ENCODE measurements around the gene TAGAP.
A peak's percentile ranks its signal among the peaks of the same experiment; 100 is the strongest.

The TAGAP gene

GRCh38 chr6:159044899-159045727 is at the start of gene TAGAP:
TSS of gene TAGAP (minus strand) at chr6:159044991. CDS start at chr6:159044146, 845 bp downstream.
- Mint-ChIP-seq H3K27me3 (no peaks in the 10 kb centered on the region), H3K4me1 (peaks cover 67% of the 10 kb centered on the region), H3K27ac (peak within 1 kb of the TSS; percentile 98 to 99), H3K9me3 (no peaks in the 10 kb centered on the region), H3K4me3 (peak within 1 kb of the TSS; percentile 88 to 97)
- ATAC-seq (peak; percentile 93), DNase-seq (peak; percentile 83 to 91)

- Mint-ChIP-seq H3K27me3 (no peaks in the 10 kb centered on the region), H3K4me3 (peak overlapping the region; percentile 81 to 90), H3K9me3 (peaks cover 0 to 7% of the 10 kb centered on the region in 2 donors), H3K4me1 (peaks cover 91% of the 10 kb centered on the region), H3K27ac (peak overlapping the region; percentile 96 to 98)
- DNase-seq (no peak), ATAC-seq (peak; percentile 13)
Observed at GRCh38 chr6:159093609-159094443, 49.0 kb upstream of the TAGAP start.

GRCh38 chr6:159092631-159093030 is 47.8 kb upstream of the TAGAP start:
- Mint-ChIP-seq H3K27me3 (no peaks in the 10 kb centered on the region), H3K9me3 (peaks cover 0 to 7% of the 10 kb centered on the region in 2 donors), H3K4me1 (peaks cover 81% of the 10 kb centered on the region), H3K27ac (peak overlapping the region; percentile 34 to 80), H3K4me3 (no peak overlapping the region)
- DNase-seq (no peak), ATAC-seq (no peak)

GRCh38 chr6:159090530-159091480 is 46.0 kb upstream of the TAGAP start:
- Mint-ChIP-seq H3K9me3 (peaks cover 4 to 7% of the 10 kb centered on the region in 2 donors), H3K27me3 (no peaks in the 10 kb centered on the region), H3K27ac (no peak overlapping the region), H3K4me3 (peak overlapping the region in 1 of 2 donors; percentile 26), H3K4me1 (peaks cover 81% of the 10 kb centered on the region)
- DNase-seq (no peak), ATAC-seq (no peak)

- peaks cover 79% of the 10 kb centered on the region for H3K4me1 Mint-ChIP-seq
- H3K27me3 Mint-ChIP-seq, result no peaks in the 10 kb centered on the region
- H3K9me3 Mint-ChIP-seq, result peaks cover 4 to 7% of the 10 kb centered on the region in 2 donors
- peak in 1 of 2 donors; percentile 60 for DNase-seq
- H3K4me3 Mint-ChIP-seq, result peak overlapping the region in 1 of 2 donors; percentile 14
- ATAC-seq, result peak; percentile 68
- H3K27ac Mint-ChIP-seq, result peak overlapping the region; percentile 13 to 44
Observed at GRCh38 chr6:159089909-159090308, 45.1 kb upstream of the TAGAP start.

- Mint-ChIP-seq H3K27ac (peak overlapping the region; percentile 13 to 44), H3K9me3 (peaks cover 4 to 7% of the 10 kb centered on the region in 2 donors), H3K4me1 (peaks cover 74% of the 10 kb centered on the region), H3K27me3 (no peaks in the 10 kb centered on the region), H3K4me3 (peak overlapping the region in 1 of 2 donors; percentile 14)
- ATAC-seq (no peak), DNase-seq (no peak)
Observed at GRCh38 chr6:159089443-159089842, 44.7 kb upstream of the TAGAP start.

GRCh38 chr6:159086033-159086618 is 41.3 kb upstream of the TAGAP start:
- Mint-ChIP-seq H3K27me3 (no peaks in the 10 kb centered on the region), H3K4me3 (peak overlapping the region in 1 of 2 donors; percentile 5), H3K4me1 (peaks cover 61% of the 10 kb centered on the region), H3K9me3 (peaks cover 4 to 5% of the 10 kb centered on the region in 2 donors), H3K27ac (peak overlapping the region; percentile 96 to 98)
- ATAC-seq, result peak; percentile 47
- no peak for DNase-seq

GRCh38 chr6:159085396-159085895 is 40.7 kb upstream of the TAGAP start:
- DNase-seq, result no peak
- no peaks in the 10 kb centered on the region for H3K27me3 Mint-ChIP-seq
- H3K4me3 Mint-ChIP-seq, result peak overlapping the region; percentile 27 to 51
- peaks cover 0 to 4% of the 10 kb centered on the region in 2 donors for H3K9me3 Mint-ChIP-seq
- peaks cover 61% of the 10 kb centered on the region for H3K4me1 Mint-ChIP-seq
- no peak for ATAC-seq
- H3K27ac Mint-ChIP-seq, result peak overlapping the region; percentile 96 to 98

GRCh38 chr6:159084493-159085091 is 39.8 kb upstream of the TAGAP start:
- peaks cover 0 to 4% of the 10 kb centered on the region in 2 donors for H3K9me3 Mint-ChIP-seq
- peak overlapping the region; percentile 91 to 92 for H3K27ac Mint-ChIP-seq
- DNase-seq (no peak), ATAC-seq (no peak)
- H3K4me3 Mint-ChIP-seq, result no peak overlapping the region
- peaks cover 61% of the 10 kb centered on the region for H3K4me1 Mint-ChIP-seq
- H3K27me3 Mint-ChIP-seq, result no peaks in the 10 kb centered on the region

- H3K27ac Mint-ChIP-seq, result no peak overlapping the region
- peaks cover 0 to 4% of the 10 kb centered on the region in 2 donors for H3K9me3 Mint-ChIP-seq
- no peak for DNase-seq
- H3K27me3 Mint-ChIP-seq, result no peaks in the 10 kb centered on the region
- no peak overlapping the region for H3K4me3 Mint-ChIP-seq
- H3K4me1 Mint-ChIP-seq, result peaks cover 71% of the 10 kb centered on the region
- ATAC-seq, result no peak
Observed at GRCh38 chr6:159083146-159083545, 38.4 kb upstream of the TAGAP start.

- peak overlapping the region in 1 of 2 donors; percentile 27 for H3K4me3 Mint-ChIP-seq
- H3K9me3 Mint-ChIP-seq, result peaks cover 0 to under 1% of the 10 kb centered on the region in 2 donors
- ATAC-seq (no peak), DNase-seq (no peak)
- H3K27ac Mint-ChIP-seq, result peak overlapping the region; percentile 73 to 91
- H3K4me1 Mint-ChIP-seq, result peaks cover 74% of the 10 kb centered on the region
- H3K27me3 Mint-ChIP-seq, result no peaks in the 10 kb centered on the region
Observed at GRCh38 chr6:159082039-159082815, 37.4 kb upstream of the TAGAP start.

GRCh38 chr6:159080217-159080976 is 35.6 kb upstream of the TAGAP start:
- H3K4me1 Mint-ChIP-seq, result peaks cover 74% of the 10 kb centered on the region
- DNase-seq (peak; percentile 55 to 75), ATAC-seq (peak; percentile 92)
- no peaks in the 10 kb centered on the region for H3K27me3 Mint-ChIP-seq
- H3K9me3 Mint-ChIP-seq, result no peaks in the 10 kb centered on the region
- H3K27ac Mint-ChIP-seq, result peak overlapping the region; percentile 93 to 94
- peak overlapping the region; percentile 73 for H3K4me3 Mint-ChIP-seq

GRCh38 chr6:159079367-159079766 is 34.6 kb upstream of the TAGAP start:
- Mint-ChIP-seq H3K27ac (peak overlapping the region; percentile 5 to 59), H3K4me3 (peak overlapping the region; percentile 8 to 31), H3K9me3 (no peaks in the 10 kb centered on the region), H3K27me3 (no peaks in the 10 kb centered on the region), H3K4me1 (peaks cover 77% of the 10 kb centered on the region)
- DNase-seq, result no peak
- no peak for ATAC-seq

All from stimulated activated naive CD8-positive, alpha-beta T cell treated with anti-CD3 and anti-CD28 coated beads, Interleukin-15, amount 100 ng/mL, for 72 hours (primary cell).